Stomach smooth muscle (tissue), 2 donors: ENCODE data around the gene PSME3IP1.

Experiments used
- H3K27ac ChIP-seq: one replicate; pipeline ENCODE4 v1.7.0; 2013; ENCODE audit warnings: mild to moderate bottlenecking, low read length, inconsistent platforms
- H3K27me3 ChIP-seq, 2 donors: one replicate each; pipeline ENCODE4 v1.7.0; 2013; ENCODE audit warnings: low read length in 2 of 2; ENCODE audit not compliant: insufficient read depth in 2 of 2, control insufficient read depth in 1 of 2
- H3K36me3 ChIP-seq, 2 donors: one replicate each; pipeline ENCODE4 v1.7.0; 2013; ENCODE audit warnings: low read length in 2 of 2; ENCODE audit not compliant: control insufficient read depth in 2 of 2, insufficient read depth in 2 of 2
- H3K4me1 ChIP-seq: one replicate; pipeline ENCODE4 v1.7.0; 2013; ENCODE audit warnings: low read length; ENCODE audit not compliant: control insufficient read depth, insufficient read depth
- H3K4me3 ChIP-seq, 2 donors: one replicate each; pipeline ENCODE4 v1.7.0; 2013; ENCODE audit warnings: low read length in 2 of 2
- H3K9ac ChIP-seq, 2 donors: one replicate each; pipeline ENCODE4 v1.7.0; 2013; ENCODE audit warnings: low read length in 2 of 2, mild to moderate bottlenecking in 1 of 2
- H3K9me3 ChIP-seq, 2 donors: one replicate each; pipeline ENCODE4 v1.7.0; 2013; ENCODE audit warnings: low read length in 2 of 2; ENCODE audit not compliant: control insufficient read depth in 2 of 2
- donor health status: healthy.
- donor health status: Pancreatic carcinoma.

PSME3IP1 gene

GRCh38 chr16:57166951-57167350 lies 18.9 kb downstream of the PSME3IP1 start:
- H3K4me1 ChIP-seq = no peaks in the 10 kb centered on the region
- H3K4me3 ChIP-seq = no peak overlapping the region
- H3K9ac ChIP-seq = no peak overlapping the region
- H3K9me3 ChIP-seq = no peaks in the 10 kb centered on the region
- no peak overlapping the region for H3K27ac ChIP-seq
- no peaks in the 10 kb centered on the region for H3K27me3 ChIP-seq
- peaks cover 52% of the 10 kb centered on the region in 2 donors for H3K36me3 ChIP-seq

- H3K36me3 ChIP-seq = peaks cover 46 to 47% of the 10 kb centered on the region in 2 donors
- no peak overlapping the region for H3K27ac ChIP-seq
- H3K4me3 ChIP-seq = no peak overlapping the region
- H3K9ac ChIP-seq = no peak overlapping the region
- H3K27me3 ChIP-seq = no peaks in the 10 kb centered on the region
- no peaks in the 10 kb centered on the region for H3K9me3 ChIP-seq
- H3K4me1 ChIP-seq = no peaks in the 10 kb centered on the region
Observed at GRCh38 chr16:57166451-57166850, 19.4 kb downstream of the PSME3IP1 start.

GRCh38 chr16:57165938-57166337 lies 19.9 kb downstream of the PSME3IP1 start:
- Histone ChIP-seq H3K27ac (no peak overlapping the region), H3K9ac (no peak overlapping the region), H3K4me1 (no peaks in the 10 kb centered on the region), H3K9me3 (no peaks in the 10 kb centered on the region), H3K36me3 (peaks cover 41 to 42% of the 10 kb centered on the region in 2 donors), H3K27me3 (no peaks in the 10 kb centered on the region), H3K4me3 (no peak overlapping the region)

- Histone ChIP-seq H3K9ac (no peak overlapping the region), H3K27me3 (no peaks in the 10 kb centered on the region), H3K36me3 (peaks cover 39 to 40% of the 10 kb centered on the region in 2 donors), H3K27ac (no peak overlapping the region), H3K4me3 (no peak overlapping the region), H3K9me3 (no peaks in the 10 kb centered on the region), H3K4me1 (no peaks in the 10 kb centered on the region)
Observed at GRCh38 chr16:57165483-57165882, 20.4 kb downstream of the PSME3IP1 start.

GRCh38 chr16:57163842-57164241 lies 22.0 kb downstream of the PSME3IP1 start:
- Histone ChIP-seq H3K9ac (no peak overlapping the region), H3K4me3 (no peak overlapping the region), H3K9me3 (no peaks in the 10 kb centered on the region), H3K27me3 (no peaks in the 10 kb centered on the region), H3K4me1 (no peaks in the 10 kb centered on the region), H3K27ac (no peak overlapping the region), H3K36me3 (peaks cover 32 to 40% of the 10 kb centered on the region in 2 donors)

- no peaks in the 10 kb centered on the region for H3K9me3 ChIP-seq
- H3K4me1 ChIP-seq = no peaks in the 10 kb centered on the region
- H3K4me3 ChIP-seq = no peak overlapping the region
- no peak overlapping the region for H3K27ac ChIP-seq
- H3K27me3 ChIP-seq = no peaks in the 10 kb centered on the region
- H3K9ac ChIP-seq = no peak overlapping the region
- peaks cover 26 to 36% of the 10 kb centered on the region in 2 donors for H3K36me3 ChIP-seq
Observed at GRCh38 chr16:57159447-57159846, 26.4 kb downstream of the PSME3IP1 start.

- no peak overlapping the region for H3K4me3 ChIP-seq
- no peaks in the 10 kb centered on the region for H3K9me3 ChIP-seq
- no peaks in the 10 kb centered on the region for H3K27me3 ChIP-seq
- no peak overlapping the region for H3K9ac ChIP-seq
- no peak overlapping the region for H3K27ac ChIP-seq
- H3K36me3 ChIP-seq = peaks cover 30 to 41% of the 10 kb centered on the region in 2 donors
- no peaks in the 10 kb centered on the region for H3K4me1 ChIP-seq
Observed at GRCh38 chr16:57157533-57157932, 28.3 kb downstream of the PSME3IP1 start.

- no peak overlapping the region for H3K9ac ChIP-seq
- no peaks in the 10 kb centered on the region for H3K4me1 ChIP-seq
- peaks cover 34 to 42% of the 10 kb centered on the region in 2 donors for H3K36me3 ChIP-seq
- H3K27me3 ChIP-seq = no peaks in the 10 kb centered on the region
- H3K9me3 ChIP-seq = no peaks in the 10 kb centered on the region
- no peak overlapping the region for H3K4me3 ChIP-seq
- no peak overlapping the region for H3K27ac ChIP-seq
Observed at GRCh38 chr16:57156351-57156703, 29.5 kb downstream of the PSME3IP1 start.

GRCh38 chr16:57155702-57156350 lies 30.0 kb downstream of the PSME3IP1 start:
- Histone ChIP-seq H3K36me3 (peaks cover 34 to 42% of the 10 kb centered on the region in 2 donors), H3K4me3 (no peak overlapping the region), H3K27ac (no peak overlapping the region), H3K9ac (no peak overlapping the region), H3K4me1 (no peaks in the 10 kb centered on the region), H3K27me3 (no peaks in the 10 kb centered on the region), H3K9me3 (no peaks in the 10 kb centered on the region)

GRCh38 chr16:57153841-57154240 lies 32.0 kb downstream of the PSME3IP1 start:
- no peaks in the 10 kb centered on the region for H3K27me3 ChIP-seq
- peaks cover 34 to 35% of the 10 kb centered on the region in 2 donors for H3K36me3 ChIP-seq
- H3K4me1 ChIP-seq = no peaks in the 10 kb centered on the region

More at GRCh38 chr16:57153841-57154240, 32.0 kb downstream of the PSME3IP1 start:
- Histone ChIP-seq H3K9me3 (no peaks in the 10 kb centered on the region), H3K27ac (no peak overlapping the region), H3K9ac (no peak overlapping the region), H3K4me3 (no peak overlapping the region)
